ENCODE data around the gene CTXND2. TPM values are rescaled to one million over a fixed set of nuclear protein-coding genes. Genes with fewer than 3 reads are reported as not detected.

CTXND2 gene
- total RNA-seq, 1 experiment from 2014 or later: not detected

DNA sequence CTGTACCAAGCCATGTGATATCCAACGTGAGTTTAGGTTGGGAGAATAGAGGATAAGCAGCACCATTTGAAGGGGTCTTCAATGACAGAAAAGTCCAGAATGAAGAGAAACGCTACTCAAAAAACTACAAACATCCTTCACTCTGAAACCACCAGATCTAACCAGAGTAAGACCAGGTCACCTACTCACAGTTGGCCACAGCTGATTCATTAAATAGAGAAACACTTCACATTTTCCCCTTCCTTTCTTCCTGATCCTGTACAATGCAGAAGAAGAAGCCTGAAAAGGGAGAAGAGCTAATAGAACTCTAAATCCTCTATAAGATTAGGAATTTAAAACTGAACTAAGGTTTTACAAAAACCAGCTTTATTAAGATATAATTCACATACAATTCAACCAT, 19.9 kb downstream of the CTXND2 start:
- no TSS peak for BruUV-seq (replicated peaks)
- H3K27me3 Mint-ChIP-seq (ENCODE audit: unreplicated experiment): no peaks in the 10 kb centered on the region
- H3K4me1 Mint-ChIP-seq (ENCODE audit: low read depth, unreplicated experiment): peaks cover 10% of the 10 kb centered on the region
- no peaks in the 10 kb centered on the region for H3K36me3 Mint-ChIP-seq (ENCODE audit: insufficient read depth, unreplicated experiment)
- H3K27ac Mint-ChIP-seq (ENCODE audit: unreplicated experiment): no peak overlapping the region
- intact Hi-C loops (cut with micrococcal nuclease; ENCODE audit: unreplicated experiment): no loop called here
- no peak for DNase-seq
- peaks cover 4% of the 10 kb centered on the region for H3K9me3 Mint-ChIP-seq (ENCODE audit: low read depth, unreplicated experiment)
- TF ChIP-seq, protein P1, sequence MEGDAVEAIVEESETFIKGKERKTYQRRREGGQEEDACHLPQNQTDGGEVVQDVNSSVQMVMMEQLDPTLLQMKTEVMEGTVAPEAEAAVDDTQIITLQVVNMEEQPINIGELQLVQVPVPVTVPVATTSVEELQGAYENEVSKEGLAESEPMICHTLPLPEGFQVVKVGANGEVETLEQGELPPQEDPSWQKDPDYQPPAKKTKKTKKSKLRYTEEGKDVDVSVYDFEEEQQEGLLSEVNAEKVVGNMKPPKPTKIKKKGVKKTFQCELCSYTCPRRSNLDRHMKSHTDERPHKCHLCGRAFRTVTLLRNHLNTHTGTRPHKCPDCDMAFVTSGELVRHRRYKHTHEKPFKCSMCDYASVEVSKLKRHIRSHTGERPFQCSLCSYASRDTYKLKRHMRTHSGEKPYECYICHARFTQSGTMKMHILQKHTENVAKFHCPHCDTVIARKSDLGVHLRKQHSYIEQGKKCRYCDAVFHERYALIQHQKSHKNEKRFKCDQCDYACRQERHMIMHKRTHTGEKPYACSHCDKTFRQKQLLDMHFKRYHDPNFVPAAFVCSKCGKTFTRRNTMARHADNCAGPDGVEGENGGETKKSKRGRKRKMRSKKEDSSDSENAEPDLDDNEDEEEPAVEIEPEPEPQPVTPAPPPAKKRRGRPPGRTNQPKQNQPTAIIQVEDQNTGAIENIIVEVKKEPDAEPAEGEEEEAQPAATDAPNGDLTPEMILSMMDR (IDR thresholded peaks at IDR 0.05; ENCODE audit: unreplicated experiment): no peak
- H3K4me3 Mint-ChIP-seq (ENCODE audit: low read depth, unreplicated experiment): no peak overlapping the region
- CTCF ChIA-PET: interaction anchor here (0.6 kb wide), 2 partner anchors 19 to 51 kb away, joined by 3 to 5 read pairs; no protein-coding TSS in a partner anchor

DNA sequence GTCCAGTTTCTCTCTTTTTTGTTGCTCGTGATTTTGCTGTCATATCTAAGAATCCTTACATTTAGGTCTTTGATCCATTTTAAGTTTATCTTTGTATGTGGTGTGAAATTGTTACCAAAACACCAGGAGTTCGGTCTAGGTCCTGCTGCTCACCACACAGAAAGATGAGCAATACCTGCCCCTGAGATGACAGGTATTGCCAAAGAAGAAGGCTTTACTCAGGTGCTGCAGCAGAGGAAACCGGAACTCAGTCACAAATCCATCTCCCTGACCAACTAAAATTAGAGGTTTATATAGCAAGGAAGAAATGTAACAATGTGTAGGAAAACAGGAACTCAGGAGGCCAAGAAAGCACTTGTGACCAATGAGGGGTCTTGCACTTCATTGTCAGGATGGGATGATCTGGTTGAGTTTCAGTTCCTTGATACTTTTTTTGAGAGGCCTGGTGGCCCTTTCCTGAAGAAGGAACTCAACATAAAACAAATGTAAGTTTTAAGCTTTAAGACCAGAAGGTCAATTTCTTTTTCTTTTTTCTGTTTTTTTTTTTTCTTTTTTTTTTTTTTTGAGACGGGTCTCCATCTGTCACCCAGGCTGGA, 22.7 kb downstream of the CTXND2 start:
- TF ChIP-seq, protein P1 (IDR thresholded peaks at IDR 0.05; ENCODE audit: unreplicated experiment): no peak
- BruUV-seq (replicated peaks): no TSS peak
- Mint-ChIP-seq H3K4me1 (ENCODE audit: low read depth, unreplicated experiment) (peaks cover 10% of the 10 kb centered on the region), H3K27me3 (ENCODE audit: unreplicated experiment) (no peaks in the 10 kb centered on the region), H3K36me3 (ENCODE audit: insufficient read depth, unreplicated experiment) (no peaks in the 10 kb centered on the region), H3K4me3 (ENCODE audit: low read depth, unreplicated experiment) (no peak overlapping the region), H3K9me3 (ENCODE audit: low read depth, unreplicated experiment) (peaks cover 4% of the 10 kb centered on the region), H3K27ac (ENCODE audit: unreplicated experiment) (no peak overlapping the region)
- CTCF ChIA-PET: interaction anchor here (0.6 kb wide), 1 partner anchor 25 kb away, joined by 3 read pairs; no protein-coding TSS in a partner anchor
- DNase-seq: no peak
- intact Hi-C loops (cut with micrococcal nuclease; ENCODE audit: unreplicated experiment): no loop called here

DNA sequence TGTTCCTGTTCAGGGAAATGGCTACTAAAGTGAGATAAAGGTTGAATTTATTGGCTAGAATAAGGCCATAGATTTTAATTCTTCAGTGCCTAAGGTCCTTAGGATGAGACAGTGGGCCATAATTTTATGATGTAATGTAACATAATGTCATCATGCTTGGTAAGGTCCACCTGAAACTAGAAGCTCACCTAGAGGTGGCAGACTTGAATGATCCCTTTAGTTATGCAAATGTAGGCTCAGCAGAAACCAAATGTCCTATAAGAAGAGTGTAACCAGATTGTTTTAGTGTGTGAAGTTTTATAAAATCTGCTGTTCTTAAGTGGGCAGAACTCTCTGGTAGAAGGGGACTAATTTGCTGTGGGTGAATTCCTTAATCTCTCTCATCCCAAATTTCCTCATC, 25.7 kb downstream of the CTXND2 start:
- no peaks in the 10 kb centered on the region for H3K36me3 Mint-ChIP-seq (ENCODE audit: insufficient read depth, unreplicated experiment)
- H3K4me3 Mint-ChIP-seq (ENCODE audit: low read depth, unreplicated experiment): no peak overlapping the region
- H3K9me3 Mint-ChIP-seq (ENCODE audit: low read depth, unreplicated experiment): peaks cover 4% of the 10 kb centered on the region
- H3K27me3 Mint-ChIP-seq (ENCODE audit: unreplicated experiment): no peaks in the 10 kb centered on the region
- TF ChIP-seq, protein P1 (IDR thresholded peaks at IDR 0.05; ENCODE audit: unreplicated experiment): no peak
- H3K4me1 Mint-ChIP-seq (ENCODE audit: low read depth, unreplicated experiment): no peaks in the 10 kb centered on the region
- no peak overlapping the region for H3K27ac Mint-ChIP-seq (ENCODE audit: unreplicated experiment)
- CTCF ChIA-PET: no interaction called here
- BruUV-seq (replicated peaks): no TSS peak
- intact Hi-C loops (cut with micrococcal nuclease; ENCODE audit: unreplicated experiment): no loop called here
- no peak for DNase-seq

DNA sequence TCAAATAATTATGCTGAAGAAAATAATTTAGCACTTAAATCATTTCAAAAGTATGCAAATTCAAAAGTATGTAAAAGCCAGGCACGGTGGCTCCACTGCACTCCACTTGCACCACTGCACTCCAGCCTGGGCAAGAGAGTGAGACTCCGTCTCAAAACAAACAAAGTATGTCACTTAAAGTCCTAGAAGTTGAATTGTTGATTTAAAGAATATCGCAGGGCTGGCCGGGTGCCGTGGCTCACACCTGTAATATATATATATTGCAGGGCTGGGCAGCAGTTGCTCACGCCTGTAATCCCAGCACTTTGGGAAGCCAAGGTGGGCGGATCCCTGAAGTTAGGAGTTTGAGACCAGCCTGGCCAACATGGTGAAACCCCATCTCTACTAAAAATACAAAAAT, 30.5 kb downstream of the CTXND2 start:
- no TSS peak for BruUV-seq (replicated peaks)
- Mint-ChIP-seq H3K27ac (ENCODE audit: unreplicated experiment) (no peak overlapping the region), H3K4me1 (ENCODE audit: low read depth, unreplicated experiment) (peaks cover 5% of the 10 kb centered on the region), H3K4me3 (ENCODE audit: low read depth, unreplicated experiment) (no peak overlapping the region), H3K9me3 (ENCODE audit: low read depth, unreplicated experiment) (no peaks in the 10 kb centered on the region), H3K36me3 (ENCODE audit: insufficient read depth, unreplicated experiment) (no peaks in the 10 kb centered on the region), H3K27me3 (ENCODE audit: unreplicated experiment) (no peaks in the 10 kb centered on the region)
- DNase-seq: no peak
- TF ChIP-seq, protein P1 (IDR thresholded peaks at IDR 0.05; ENCODE audit: unreplicated experiment): no peak
- intact Hi-C loops (cut with micrococcal nuclease; ENCODE audit: unreplicated experiment): no loop called here
- CTCF ChIA-PET: no interaction called here

Measured in Calu3 (cell line).